HCT116 (cell line): ENCODE data around the gene KRT37. TPM values are rescaled to one million over a fixed set of nuclear protein-coding genes. Genes with fewer than 3 reads are reported as not detected.

Source experiments
- ATAC-seq: fragments of 200-7000 bp; cut with Tn5 transposase; 2 replicates; pipeline ENCODE4 v1.9.1; 2020; ENCODE audit warnings: mild to moderate bottlenecking, moderate library complexity
- BruUV-seq: library from RNA; stranded (reverse); fragments of 400-500 nt; replicated peaks from 2 replicates; lab custom pipeline; 2021; lab: Mats Ljungman, UMichigan
- CTCF ChIA-PET: fragments of 300-600 bp; sonication (Branson Sonifier 250); formaldehyde crosslinking; loops from one replicate; lab custom pipeline; 2021; ENCODE audit warnings: antibody characterized with exemption; lab: Charles Lee
- POLR2A ChIA-PET: fragments of 300-600, 350-600 bp; sonication (Branson Sonifier 250); formaldehyde crosslinking; loops from one replicate; lab custom pipeline; 2021; ENCODE audit warnings: antibody characterized with exemption; lab: Charles Lee
- RAD21 ChIA-PET, 2 experiments: fragments of 300-600 bp; sonication (Branson Sonifier 250); formaldehyde crosslinking; loops; one replicate each; lab custom pipeline; 2023; ENCODE audit warnings: low total read pairs in 2 of 2; ENCODE audit not compliant: uncharacterized antibody in 2 of 2, unreplicated experiment in 2 of 2, low non-redundant PET in 1 of 2; lab: Charles Lee
- DNase-seq: peaks from one replicate; pipeline ENCODE4 v3.0.0-alpha.2; 2010; ENCODE audit warnings: low read depth, low spot score
- H2AFZ ChIP-seq: fragments of 200-600 bp; shearing (Covaris generic), sonication (generic); 2 replicates; pipeline ENCODE4 v1.6.1; 2017; ENCODE audit warnings: low read depth, mixed run types, mixed read lengths, antibody characterized with exemption, low read length; ENCODE audit not compliant: poor library complexity, severe bottlenecking
- H3K27ac ChIP-seq: 2 replicates; pipeline ENCODE4 v1.5.1; 2012; ENCODE audit warnings: low read depth, low read length
- H3K27me3 ChIP-seq: fragments of 200-600 bp; sonication (generic); 2 replicates; pipeline ENCODE4 v1.6.1; 2016; ENCODE audit warnings: mixed run types, low read length, mixed read lengths; ENCODE audit not compliant: insufficient read depth
- H3K36me3 ChIP-seq, 2 experiments: fragments of 200-500 bp in 1 of 2; fragments of 200-600 bp in 1 of 2; sonication (Bioruptor generic) in 1 of 2; sonication (generic) in 1 of 2; 2 replicates each; pipeline versions ENCODE4 v1.5.1 to v1.6.1; 2014 to 2016; ENCODE audit warnings: low read length in 2 of 2, inconsistent platforms in 1 of 2, mixed read lengths in 1 of 2, mixed run types in 1 of 2; ENCODE audit not compliant: insufficient read depth in 2 of 2, control insufficient read depth in 1 of 2
- H3K4me1 ChIP-seq, 2 experiments: fragments of 200-600 bp in 1 of 2; sonication (generic) in 1 of 2; 2 replicates each; pipeline versions ENCODE4 v1.5.1 to v1.6.1; 2012 to 2017; ENCODE audit warnings: low read length in 2 of 2, inconsistent platforms in 1 of 2, mild to moderate bottlenecking in 1 of 2, mixed read lengths in 1 of 2, mixed run types in 1 of 2, moderate library complexity in 1 of 2; ENCODE audit not compliant: insufficient read depth in 2 of 2, control insufficient read depth in 1 of 2
- H3K4me2 ChIP-seq: fragments of 200-600 bp; sonication (generic); 2 replicates; pipeline ENCODE4 v1.6.1; 2017; ENCODE audit warnings: mixed run types, low read length, mixed read lengths
- H3K4me3 ChIP-seq, 2 experiments: fragments of 200-600 bp in 1 of 2; sonication (generic) in 1 of 2; replicated peaks in 1 of 2; 2 replicates each; pipeline ENCODE4 v1.5.1; 2011 to 2016; ENCODE audit warnings: low read length in 2 of 2, control low read depth in 1 of 2, low read depth in 1 of 2, mild to moderate bottlenecking in 1 of 2, mixed read lengths in 1 of 2, mixed run types in 1 of 2
- H3K79me2 ChIP-seq: fragments of 200-600 bp; sonication (generic); 2 replicates; pipeline ENCODE4 v1.6.1; 2017; ENCODE audit warnings: mild to moderate bottlenecking, mixed run types, low read length, moderate library complexity, mixed read lengths; ENCODE audit not compliant: insufficient read depth
- H3K9ac ChIP-seq: fragments of 200-600 bp; sonication (generic); 2 replicates; pipeline ENCODE4 v1.6.1; 2016; ENCODE audit warnings: low read length, mixed read lengths
- H3K9me2 ChIP-seq: fragments of 200-600 bp; sonication (generic), shearing (Covaris generic); 2 replicates; pipeline ENCODE4 v1.6.1; 2017; ENCODE audit warnings: mixed run types, mild to moderate bottlenecking, moderate library complexity; ENCODE audit not compliant: insufficient read depth
- H3K9me3 ChIP-seq, 2 experiments: fragments of 200-500 bp in 1 of 2; fragments of 200-600 bp in 1 of 2; sonication (Bioruptor generic) in 1 of 2; sonication (generic) in 1 of 2; 2 replicates each; pipeline ENCODE4 v1.6.1; 2014 to 2017; ENCODE audit warnings: low read length in 2 of 2, mixed read lengths in 2 of 2, inconsistent platforms in 1 of 2, low read depth in 1 of 2, mild to moderate bottlenecking in 1 of 2, mixed run types in 1 of 2, moderate library complexity in 1 of 2; ENCODE audit not compliant: control insufficient read depth in 1 of 2, insufficient read depth in 1 of 2
- H4K20me1 ChIP-seq: fragments of 200-600 bp; sonication (generic), shearing (Covaris generic); 2 replicates; pipeline ENCODE4 v1.6.1; 2017; ENCODE audit warnings: mixed run types, mild to moderate bottlenecking, moderate library complexity; ENCODE audit not compliant: insufficient read depth
- CEBPB ChIP-seq: IDR thresholded peaks from 2 replicates; pipeline ENCODE4 v1.6.1; 2012; ENCODE audit warnings: low read depth
- CTCF ChIP-seq, 3 experiments: fragments of 200-600 bp in 1 of 3; sonication (generic) in 1 of 3; IDR thresholded peaks in 2 of 3; conservative IDR thresholded peaks in 1 of 3; 2 replicates each; pipeline ENCODE4 v1.5.1; 2012 to 2017; ENCODE audit warnings: low read depth in 2 of 3, low read length in 2 of 3, antibody characterized with exemption in 1 of 3, borderline replicate concordance in 1 of 3, control low read depth in 1 of 3, mild to moderate bottlenecking in 1 of 3, mixed read lengths in 1 of 3, mixed run types in 1 of 3, moderate library complexity in 1 of 3; ENCODE audit not compliant: insufficient read depth in 1 of 3
- EGR1 ChIP-seq: IDR thresholded peaks from 2 replicates; pipeline ENCODE4 v1.6.1; 2012; ENCODE audit warnings: low read depth
- FOSL1 ChIP-seq: IDR thresholded peaks from 2 replicates; pipeline ENCODE4 v1.6.1; 2012; ENCODE audit warnings: low read depth
- JUND ChIP-seq: IDR thresholded peaks from 2 replicates; pipeline ENCODE4 v1.6.1; 2012
- POLR2A ChIP-seq: IDR thresholded peaks from 2 replicates; pipeline ENCODE4 v1.7.0; 2011; ENCODE audit warnings: borderline replicate concordance; ENCODE audit not compliant: insufficient read depth, insufficient read length; ENCODE audit errors: extremely low read depth
- RAD21 ChIP-seq: IDR thresholded peaks from 2 replicates; pipeline ENCODE4 v1.6.1; 2012; ENCODE audit warnings: low read depth, mild to moderate bottlenecking
- REST ChIP-seq: IDR thresholded peaks from 2 replicates; pipeline ENCODE4 v1.6.1; 2012; ENCODE audit warnings: low read depth
- TCF7L2 ChIP-seq: IDR thresholded peaks from 2 replicates; pipeline ENCODE4 v1.7.0; 2011; ENCODE audit warnings: borderline replicate concordance, inconsistent platforms; ENCODE audit not compliant: insufficient read depth, insufficient read length; ENCODE audit errors: extremely low read depth
- YY1 ChIP-seq: IDR thresholded peaks from 2 replicates; pipeline ENCODE4 v1.6.1; 2011; ENCODE audit warnings: low read length, low read depth, moderate library complexity, mild to moderate bottlenecking; ENCODE audit not compliant: insufficient replicate concordance; ENCODE audit errors: extremely low read depth
- ZFX ChIP-seq: fragments of 450-650 bp; IDR thresholded peaks from 2 replicates; pipeline ENCODE4 v1.6.1; 2017
- intact Hi-C: fragments of 100-400 bp; cut with micrococcal nuclease; formaldehyde crosslinking; loops from 2 replicates; pipeline ENCODE4 v1.10.0; 2022
- total RNA-seq: library from RNA; stranded (reverse); gene quantifications from one replicate; pipeline ENCODE4 v1.2.1, GENCODE V29; 2021; ENCODE audit not compliant: unreplicated experiment

Gene KRT37
- total RNA-seq, 1 experiment from 2014 or later, result not detected

- H3K4me2 ChIP-seq, result no peak overlapping the region
- no peaks in the 10 kb centered on the region for H4K20me1 ChIP-seq
- H3K4me3 ChIP-seq, result no peak overlapping the region
- ChIA-PET RAD21 (no interaction called here), POLR2A (no interaction called here), CTCF (no interaction called here)
- no peaks in the 10 kb centered on the region for H3K79me2 ChIP-seq
- intact Hi-C loops, result no loop called here
- H3K4me1 ChIP-seq, result no peaks in the 10 kb centered on the region
- no peak overlapping the region for H3K27ac ChIP-seq
- no peaks in the 10 kb centered on the region for H3K36me3 ChIP-seq
- H3K9me2 ChIP-seq, result no peaks in the 10 kb centered on the region
- no peaks in the 10 kb centered on the region for H3K9me3 ChIP-seq
- ATAC-seq (no peak), DNase-seq (no peak)
- no TSS peak for BruUV-seq
- H3K27me3 ChIP-seq, result no peaks in the 10 kb centered on the region
- TF ChIP-seq TCF7L2 (no peak), EGR1 (no peak), REST (no peak), RAD21 (no peak), POLR2A (no peak), FOSL1 (no peak), CTCF (IDR thresholded peaks at IDR 0.05 in 2 of 3, conservative IDR thresholded peaks at IDR 0.05 in 1 of 3; ENCODE audit: borderline replicate concordance in 1 of 3, insufficient read depth in 1 of 3, low read depth in 2 of 3, low read length in 2 of 3) (no peak), ZFX (no peak), CEBPB (no peak), YY1 (no peak), JUND (no peak)
- H2AFZ ChIP-seq, result no peak overlapping the region
- no peak overlapping the region for H3K9ac ChIP-seq
Observed at GRCh38 chr17:41437769-41438168, 13.4 kb upstream of the KRT37 start.
